Fibroblast of peridontal ligament (primary cell): ENCODE results near the gene GTPBP4.
A peak's percentile ranks its signal among the peaks of the same experiment; 100 is the strongest.
"Not testable (repeated sequence)": the region's sequence is repeated elsewhere in the genome, so short reads cannot be mapped to it uniquely, and the experiment has no call there.

Source experiments
- DNase-seq: peaks from one replicate; pipeline ENCODE4 v3.0.0-alpha.2; 2010; ENCODE audit errors: extremely low read depth

Gene GTPBP4

GRCh38 chr10:1024103-1024502 is 35.9 kb downstream of the GTPBP4 start:
- no peak for DNase-seq

GRCh38 chr10:1025683-1026082 is 37.4 kb downstream of the GTPBP4 start, which contains the start of gene IDI2:
Gene IDI2 (minus strand): TSS chr10:1025859. CDS start chr10:1024723, 1,136 bp downstream.
- DNase-seq: no peak

GRCh38 chr10:1026578-1026977 is 38.3 kb downstream of the GTPBP4 start:
- DNase-seq: no peak

GRCh38 chr10:1029838-1030237 is 41.6 kb downstream of the GTPBP4 start:
- DNase-seq: no peak

GRCh38 chr10:1033601-1034000 is 45.4 kb downstream of the GTPBP4 start:
- DNase-seq: no peak

GRCh38 chr10:1034758-1035157 is 46.5 kb downstream of the GTPBP4 start:
- DNase-seq: no peak

- DNase-seq: no peak
Measured at GRCh38 chr10:1035201-1035600, 47.0 kb downstream of the GTPBP4 start.

- DNase-seq: peak; percentile 15
Measured at GRCh38 chr10:1036341-1036791, 48.1 kb downstream of the GTPBP4 start.

- no peak for DNase-seq
Measured at GRCh38 chr10:1037098-1037497, 48.9 kb downstream of the GTPBP4 start.

- DNase-seq: not testable (repeated sequence)
Measured at GRCh38 chr10:1038769-1039168, 50.5 kb downstream of the GTPBP4 start.

GRCh38 chr10:1040133-1040532 is 51.9 kb downstream of the GTPBP4 start:
- no peak for DNase-seq

GRCh38 chr10:1041514-1041913 is 53.3 kb downstream of the GTPBP4 start:
- no peak for DNase-seq

GRCh38 chr10:1043532-1043995 is 55.3 kb downstream of the GTPBP4 start:
- no peak for DNase-seq

- DNase-seq: no peak
Measured at GRCh38 chr10:1044146-1044545, 55.9 kb downstream of the GTPBP4 start.

- DNase-seq: no peak
Measured at GRCh38 chr10:1044964-1045363, 56.7 kb downstream of the GTPBP4 start.

GRCh38 chr10:1045415-1045814 is 57.2 kb downstream of the GTPBP4 start:
- no peak for DNase-seq

- DNase-seq: no peak
Measured at GRCh38 chr10:1047937-1048336, 59.7 kb downstream of the GTPBP4 start.

- DNase-seq: peak; percentile 62
Measured at GRCh38 chr10:1048349-1048731, 60.1 kb downstream of the GTPBP4 start.

- peak; percentile 99 for DNase-seq
Measured at GRCh38 chr10:1048732-1049424, 60.6 kb downstream of the GTPBP4 start, which contains the start of gene IDI1. Gene IDI1 (minus strand): TSS chr10:1049119. CDS start chr10:1049003, 116 bp downstream.

- DNase-seq: no peak
Measured at GRCh38 chr10:1049425-1049958, 61.3 kb downstream of the GTPBP4 start.

GRCh38 chr10:1050145-1050544 is 61.9 kb downstream of the GTPBP4 start:
- DNase-seq: peak; percentile 31

GRCh38 chr10:1050554-1050953 is 62.3 kb downstream of the GTPBP4 start:
- no peak for DNase-seq

- DNase-seq: no peak
Measured at GRCh38 chr10:1054684-1055083, 66.5 kb downstream of the GTPBP4 start.
